ENCODE data around the gene RSPH1.

The RSPH1 gene

DNA sequence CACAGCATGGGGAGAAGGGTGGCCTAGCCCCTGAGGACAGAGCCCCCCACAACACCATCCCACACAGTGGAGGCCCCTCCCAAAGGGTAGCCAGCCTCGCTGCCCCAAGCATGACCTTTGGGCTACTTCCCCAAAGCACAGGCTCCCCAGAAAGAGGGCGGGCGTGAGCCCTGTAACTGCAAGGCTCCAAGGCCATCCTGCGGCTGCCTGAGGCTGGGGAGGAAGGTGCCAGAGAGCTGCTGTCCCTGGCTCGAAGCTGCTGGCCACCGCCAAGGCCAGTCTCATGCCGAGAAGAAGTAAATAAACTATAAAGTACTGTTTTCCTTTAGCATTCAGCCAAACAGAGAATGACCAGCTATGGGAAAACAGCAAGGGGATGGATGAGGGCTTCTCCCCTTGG is 64.8 kb downstream of the RSPH1 start:
- Histone ChIP-seq H3K9me3 (ENCODE audit: insufficient read depth, low read length, severe bottlenecking) (peaks cover 10% of the 10 kb centered on the region), H3K27ac (ENCODE audit: low read length) (peak overlapping the region; percentile 12; the same call in 1 of the 2 replicates), H4K20me1 (ENCODE audit: insufficient read depth, low read length) (no peaks in the 10 kb centered on the region), H3K9ac (ENCODE audit: low read depth, low read length) (no peak overlapping the region), H3K36me3 (ENCODE audit: insufficient read depth, low read length) (peaks cover 95% of the 10 kb centered on the region), H3K4me3 (ENCODE audit: low read depth in 1 of 2, low read length in 2 of 2) (no peak overlapping the region), H3K27me3 (ENCODE audit: insufficient read depth, low read length, poor library complexity) (no peaks in the 10 kb centered on the region), H3K4me1 (ENCODE audit: insufficient read depth, low read length) (peaks cover 9% of the 10 kb centered on the region), H3K4me2 (ENCODE audit: insufficient read depth, low read length) (no peak overlapping the region), H3K79me2 (ENCODE audit: insufficient read depth, low read length) (0 out of 2 replicates have a peak, but pooled peaks cover 9% of the 10 kb centered on the region), H2AFZ (ENCODE audit: low read depth, low read length) (no peak overlapping the region)
- ATAC-seq (ENCODE audit: insufficient read depth, low read depth) (no peak), DNase-seq (no peak)
- TF ChIP-seq, protein P1, sequence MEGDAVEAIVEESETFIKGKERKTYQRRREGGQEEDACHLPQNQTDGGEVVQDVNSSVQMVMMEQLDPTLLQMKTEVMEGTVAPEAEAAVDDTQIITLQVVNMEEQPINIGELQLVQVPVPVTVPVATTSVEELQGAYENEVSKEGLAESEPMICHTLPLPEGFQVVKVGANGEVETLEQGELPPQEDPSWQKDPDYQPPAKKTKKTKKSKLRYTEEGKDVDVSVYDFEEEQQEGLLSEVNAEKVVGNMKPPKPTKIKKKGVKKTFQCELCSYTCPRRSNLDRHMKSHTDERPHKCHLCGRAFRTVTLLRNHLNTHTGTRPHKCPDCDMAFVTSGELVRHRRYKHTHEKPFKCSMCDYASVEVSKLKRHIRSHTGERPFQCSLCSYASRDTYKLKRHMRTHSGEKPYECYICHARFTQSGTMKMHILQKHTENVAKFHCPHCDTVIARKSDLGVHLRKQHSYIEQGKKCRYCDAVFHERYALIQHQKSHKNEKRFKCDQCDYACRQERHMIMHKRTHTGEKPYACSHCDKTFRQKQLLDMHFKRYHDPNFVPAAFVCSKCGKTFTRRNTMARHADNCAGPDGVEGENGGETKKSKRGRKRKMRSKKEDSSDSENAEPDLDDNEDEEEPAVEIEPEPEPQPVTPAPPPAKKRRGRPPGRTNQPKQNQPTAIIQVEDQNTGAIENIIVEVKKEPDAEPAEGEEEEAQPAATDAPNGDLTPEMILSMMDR (IDR thresholded peaks at IDR 0.05; ENCODE audit: borderline replicate concordance, extremely low read depth, low read length, poor library complexity, severe bottlenecking) = no peak
- TF ChIP-seq EZH2 (IDR thresholded peaks at IDR 0.05; ENCODE audit: borderline replicate concordance, low read depth, low read length, severe bottlenecking) = no peak

DNA sequence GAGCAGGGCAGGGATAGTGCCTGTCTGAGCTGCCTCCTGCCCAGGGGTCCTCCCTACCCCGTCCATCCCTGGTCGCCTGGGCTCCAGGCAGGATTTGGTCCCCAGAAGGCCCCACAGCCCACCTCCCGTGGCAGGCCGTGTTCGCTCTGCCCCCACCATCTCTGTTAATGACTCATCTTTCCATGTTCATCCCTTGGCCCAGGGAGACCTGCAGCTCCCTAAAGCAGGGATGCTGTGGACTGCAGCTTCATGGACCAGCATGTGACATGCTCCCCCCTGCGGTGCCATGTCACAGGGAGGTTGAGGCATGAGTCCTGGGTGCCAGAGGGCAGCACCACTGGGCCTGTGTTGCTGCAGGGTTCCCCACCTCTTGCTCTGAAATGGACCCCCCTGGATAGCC is 65.5 kb downstream of the RSPH1 start:
- H4K20me1 ChIP-seq (ENCODE audit: insufficient read depth, low read length) = no peaks in the 10 kb centered on the region
- peak overlapping the region; percentile 12; the same call in 1 of the 2 replicates for H3K27ac ChIP-seq (ENCODE audit: low read length)
- 0 out of 2 replicates have a peak, but pooled peaks cover 9% of the 10 kb centered on the region for H3K79me2 ChIP-seq (ENCODE audit: insufficient read depth, low read length)
- peaks cover 16% of the 10 kb centered on the region for H3K4me1 ChIP-seq (ENCODE audit: insufficient read depth, low read length)
- H3K4me2 ChIP-seq (ENCODE audit: insufficient read depth, low read length) = no peak overlapping the region
- ATAC-seq (ENCODE audit: insufficient read depth, low read depth) (no peak), DNase-seq (no peak)
- H3K27me3 ChIP-seq (ENCODE audit: insufficient read depth, low read length, poor library complexity) = no peaks in the 10 kb centered on the region
- no peak overlapping the region for H3K4me3 ChIP-seq (ENCODE audit: low read depth in 1 of 2, low read length in 2 of 2)
- H2AFZ ChIP-seq (ENCODE audit: low read depth, low read length) = no peak overlapping the region
- no peak overlapping the region for H3K9ac ChIP-seq (ENCODE audit: low read depth, low read length)
- H3K9me3 ChIP-seq (ENCODE audit: insufficient read depth, low read length, severe bottlenecking) = peaks cover 10% of the 10 kb centered on the region
- peaks cover 95% of the 10 kb centered on the region for H3K36me3 ChIP-seq (ENCODE audit: insufficient read depth, low read length)
- no peak for TF ChIP-seq EZH2 (IDR thresholded peaks at IDR 0.05; ENCODE audit: borderline replicate concordance, low read depth, low read length, severe bottlenecking)
- TF ChIP-seq, protein P1 (IDR thresholded peaks at IDR 0.05; ENCODE audit: borderline replicate concordance, extremely low read depth, low read length, poor library complexity, severe bottlenecking) = no peak

DNA sequence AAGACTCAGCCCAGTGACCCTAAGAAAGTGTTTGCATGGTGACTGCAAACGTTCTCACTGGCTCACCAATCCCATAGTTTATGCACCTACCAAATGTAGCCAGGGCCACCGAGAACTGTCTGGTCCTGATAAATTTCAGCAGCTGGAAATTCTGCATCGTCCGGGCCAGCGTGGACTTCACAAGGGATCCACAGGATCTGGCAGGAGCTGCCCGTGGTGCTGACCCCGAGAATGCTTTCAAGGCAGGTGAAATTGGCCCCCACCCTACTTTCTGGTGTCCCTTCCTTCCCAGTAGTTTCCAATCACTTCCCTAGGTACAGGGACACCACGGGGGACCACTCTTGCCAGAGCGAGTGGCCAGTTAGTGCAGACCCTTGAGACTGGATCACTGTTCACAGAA is 66.2 kb downstream of the RSPH1 start:
- Histone ChIP-seq H3K79me2 (ENCODE audit: insufficient read depth, low read length) (0 out of 2 replicates have a peak, but pooled peaks cover 9% of the 10 kb centered on the region), H3K27me3 (ENCODE audit: insufficient read depth, low read length, poor library complexity) (no peaks in the 10 kb centered on the region), H3K9me3 (ENCODE audit: insufficient read depth, low read length, severe bottlenecking) (peaks cover 10% of the 10 kb centered on the region), H3K36me3 (ENCODE audit: insufficient read depth, low read length) (peaks cover 89% of the 10 kb centered on the region), H3K4me3 (ENCODE audit: low read depth in 1 of 2, low read length in 2 of 2) (no peak overlapping the region), H2AFZ (ENCODE audit: low read depth, low read length) (no peak overlapping the region), H3K4me1 (ENCODE audit: insufficient read depth, low read length) (peaks cover 23% of the 10 kb centered on the region), H3K4me2 (ENCODE audit: insufficient read depth, low read length) (no peak overlapping the region), H4K20me1 (ENCODE audit: insufficient read depth, low read length) (no peaks in the 10 kb centered on the region), H3K9ac (ENCODE audit: low read depth, low read length) (no peak overlapping the region), H3K27ac (ENCODE audit: low read length) (0 out of 2 replicates have a peak overlapping the region, but pooled peaks have one; percentile 5)
- ATAC-seq (ENCODE audit: insufficient read depth, low read depth) (no peak), DNase-seq (no peak)
- TF ChIP-seq EZH2 (IDR thresholded peaks at IDR 0.05; ENCODE audit: borderline replicate concordance, low read depth, low read length, severe bottlenecking) = no peak
- TF ChIP-seq, protein P1 (IDR thresholded peaks at IDR 0.05; ENCODE audit: borderline replicate concordance, extremely low read depth, low read length, poor library complexity, severe bottlenecking) = no peak
